Dedifferentiated amniotic fluid mesenchymal stem cell (primary cell): ENCODE results near the gene TSTD2.
"Not testable (repeated sequence)": the region's sequence is repeated elsewhere in the genome, so short reads cannot be mapped to it uniquely, and the experiment has no call there.

Experiments used
- DNase-seq: peaks from one replicate; pipeline ENCODE4 v3.0.0-alpha.2; 2016; ENCODE audit errors: extremely low spot score

TSTD2 gene

GRCh38 chr9:97630591-97630990 lies 2.6 kb downstream of the TSTD2 start:
- DNase-seq, result no peak

GRCh38 chr9:97629156-97629555 lies 4.0 kb downstream of the TSTD2 start:
- no peak for DNase-seq

GRCh38 chr9:97628668-97629067 lies 4.5 kb downstream of the TSTD2 start:
- DNase-seq, result no peak

- DNase-seq, result no peak
Measured at GRCh38 chr9:97627624-97628023, 5.5 kb downstream of the TSTD2 start.

GRCh38 chr9:97625620-97626019 lies 7.5 kb downstream of the TSTD2 start:
- no peak for DNase-seq

GRCh38 chr9:97623946-97624345 lies 9.2 kb downstream of the TSTD2 start:
- no peak for DNase-seq

- not testable (repeated sequence) for DNase-seq
Measured at GRCh38 chr9:97622483-97622882, 10.7 kb downstream of the TSTD2 start.

GRCh38 chr9:97620063-97620462 lies 13.1 kb downstream of the TSTD2 start:
- DNase-seq, result not testable (repeated sequence)

GRCh38 chr9:97617939-97618416 lies 15.2 kb downstream of the TSTD2 start:
- DNase-seq, result no peak

GRCh38 chr9:97615439-97616072 lies 17.6 kb downstream of the TSTD2 start:
- DNase-seq, result peak; percentile 45

- no peak for DNase-seq
Measured at GRCh38 chr9:97604901-97605645, 28.1 kb downstream of the TSTD2 start.

GRCh38 chr9:97602430-97602829 lies 30.7 kb downstream of the TSTD2 start:
- DNase-seq, result no peak

GRCh38 chr9:97601228-97601898 lies 31.8 kb downstream of the TSTD2 start:
- no peak for DNase-seq

GRCh38 chr9:97600531-97601227 lies 32.5 kb downstream of the TSTD2 start:
- DNase-seq, result no peak

GRCh38 chr9:97599314-97599846 lies 33.8 kb downstream of the TSTD2 start:
- no peak for DNase-seq

GRCh38 chr9:97598461-97599288 lies 34.5 kb downstream of the TSTD2 start:
- peak; percentile 52 for DNase-seq

- no peak for DNase-seq
Measured at GRCh38 chr9:97596906-97597305, 36.3 kb downstream of the TSTD2 start.

- DNase-seq, result no peak
Measured at GRCh38 chr9:97594381-97594921, 38.7 kb downstream of the TSTD2 start.

GRCh38 chr9:97593960-97594359 lies 39.2 kb downstream of the TSTD2 start:
- DNase-seq, result no peak

- DNase-seq, result no peak
Measured at GRCh38 chr9:97592126-97592525, 41.0 kb downstream of the TSTD2 start.

GRCh38 chr9:97591535-97591934 lies 41.6 kb downstream of the TSTD2 start:
- no peak for DNase-seq
